ENCODE measurements around the gene CHIC1.
"Not testable (repeated sequence)": the region's sequence is repeated elsewhere in the genome, so short reads cannot be mapped to it uniquely, and the experiment has no call there.

- TF ChIP-seq, protein P1, sequence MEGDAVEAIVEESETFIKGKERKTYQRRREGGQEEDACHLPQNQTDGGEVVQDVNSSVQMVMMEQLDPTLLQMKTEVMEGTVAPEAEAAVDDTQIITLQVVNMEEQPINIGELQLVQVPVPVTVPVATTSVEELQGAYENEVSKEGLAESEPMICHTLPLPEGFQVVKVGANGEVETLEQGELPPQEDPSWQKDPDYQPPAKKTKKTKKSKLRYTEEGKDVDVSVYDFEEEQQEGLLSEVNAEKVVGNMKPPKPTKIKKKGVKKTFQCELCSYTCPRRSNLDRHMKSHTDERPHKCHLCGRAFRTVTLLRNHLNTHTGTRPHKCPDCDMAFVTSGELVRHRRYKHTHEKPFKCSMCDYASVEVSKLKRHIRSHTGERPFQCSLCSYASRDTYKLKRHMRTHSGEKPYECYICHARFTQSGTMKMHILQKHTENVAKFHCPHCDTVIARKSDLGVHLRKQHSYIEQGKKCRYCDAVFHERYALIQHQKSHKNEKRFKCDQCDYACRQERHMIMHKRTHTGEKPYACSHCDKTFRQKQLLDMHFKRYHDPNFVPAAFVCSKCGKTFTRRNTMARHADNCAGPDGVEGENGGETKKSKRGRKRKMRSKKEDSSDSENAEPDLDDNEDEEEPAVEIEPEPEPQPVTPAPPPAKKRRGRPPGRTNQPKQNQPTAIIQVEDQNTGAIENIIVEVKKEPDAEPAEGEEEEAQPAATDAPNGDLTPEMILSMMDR (IDR thresholded peaks at IDR 0.05; ENCODE audit: low read depth, low read length) = not testable (repeated sequence)
- not testable (repeated sequence) for TF ChIP-seq POLR2A (IDR thresholded peaks at IDR 0.05; ENCODE audit: extremely low read depth, insufficient read length); MYC (IDR thresholded peaks at IDR 0.05; ENCODE audit: low read depth, low read length)
- TF ChIP-seq, protein P2, sequence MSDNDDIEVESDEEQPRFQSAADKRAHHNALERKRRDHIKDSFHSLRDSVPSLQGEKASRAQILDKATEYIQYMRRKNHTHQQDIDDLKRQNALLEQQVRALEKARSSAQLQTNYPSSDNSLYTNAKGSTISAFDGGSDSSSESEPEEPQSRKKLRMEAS (IDR thresholded peaks at IDR 0.05; ENCODE audit: low read depth, low read length) = not testable (repeated sequence)
These were observed 31.3 kb upstream of the CHIC1 start for GRCh38 chrX:73531655-73532054.

Data from NB4 (cell line).